Measurements from ENCODE around the gene TSPAN32. TPM values are rescaled to one million over a fixed set of nuclear protein-coding genes. Genes with fewer than 3 reads are reported as not detected.
A peak's percentile ranks its signal among the peaks of the same experiment; 100 is the strongest.
"Not testable (repeated sequence)": the region's sequence is repeated elsewhere in the genome, so short reads cannot be mapped to it uniquely, and the experiment has no call there.

TSPAN32 gene
- total RNA-seq, 1 donor from 2014 or later, result 12.5 TPM

- H3K9me3 ChIP-seq, result no peaks in the 10 kb centered on the region
- TF ChIP-seq CTCF (IDR thresholded peaks at IDR 0.05), result no peak
- H3K36me3 ChIP-seq, result no peaks in the 10 kb centered on the region
- H3K4me3 ChIP-seq, result no peak overlapping the region
- no peaks in the 10 kb centered on the region for H3K27me3 ChIP-seq (ENCODE audit: low read depth)
- intact Hi-C loops (cut with DNase I), result no loop called here
- no peak for ATAC-seq
- no peak overlapping the region for H3K27ac ChIP-seq
- no peak for DNase-seq
- no peaks in the 10 kb centered on the region for H3K4me1 ChIP-seq
Measured at GRCh38 chr11:2330696-2331095, 28.9 kb downstream of the TSPAN32 start.

- DNase-seq, result no peak
- Histone ChIP-seq H3K9me3 (no peaks in the 10 kb centered on the region), H3K27ac (no peak overlapping the region), H3K4me3 (no peak overlapping the region), H3K27me3 (ENCODE audit: low read depth) (no peaks in the 10 kb centered on the region), H3K4me1 (no peaks in the 10 kb centered on the region), H3K36me3 (no peaks in the 10 kb centered on the region)
- no peak for TF ChIP-seq CTCF (IDR thresholded peaks at IDR 0.05)
- intact Hi-C loops (cut with DNase I), result no loop called here
- ATAC-seq, result no peak
Measured at GRCh38 chr11:2331404-2331803, 29.6 kb downstream of the TSPAN32 start.

GRCh38 chr11:2332569-2332968 is 30.8 kb downstream of the TSPAN32 start:
- H3K4me3 ChIP-seq; intact Hi-C loops (cut with DNase I); H3K36me3 ChIP-seq; H3K9me3 ChIP-seq; H3K4me1 ChIP-seq; H3K27ac ChIP-seq; ATAC-seq; H3K27me3 ChIP-seq (ENCODE audit: low read depth); DNase-seq: not testable (repeated sequence)

DNA sequence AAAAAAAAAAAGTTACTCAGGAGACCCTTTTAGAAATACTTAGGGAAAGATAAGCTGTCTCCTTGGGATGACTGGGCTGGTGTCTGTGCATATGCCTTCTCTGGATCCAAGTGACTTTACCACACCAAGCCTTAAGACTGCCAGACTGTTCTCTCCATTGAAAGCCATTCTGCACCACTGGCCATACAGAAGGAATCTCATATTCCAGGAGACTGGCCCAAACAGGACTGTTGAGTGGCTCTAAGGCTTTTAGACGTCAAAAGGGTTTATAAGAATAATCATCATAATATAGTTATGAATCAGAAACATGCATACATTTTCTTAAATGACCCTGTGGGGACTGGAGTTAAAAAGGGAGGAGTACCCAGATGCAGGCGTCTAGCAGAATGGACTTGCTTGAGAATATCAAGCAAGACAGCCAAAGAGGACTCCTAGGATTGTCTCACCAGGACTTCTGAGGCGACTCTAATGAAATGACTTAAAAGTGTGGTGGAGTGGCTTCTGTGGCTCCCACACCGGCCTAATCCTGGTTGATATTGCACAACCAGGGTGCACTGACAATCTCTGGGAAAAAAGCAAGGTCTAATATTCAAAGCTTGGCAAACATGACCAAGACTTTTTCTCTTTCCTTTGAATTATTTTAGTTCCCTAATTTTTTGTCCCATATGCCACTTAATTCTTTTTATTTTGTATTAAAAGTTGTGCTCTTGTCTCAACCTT is 31.8 kb downstream of the TSPAN32 start:
- intact Hi-C loops (cut with DNase I); H3K9me3 ChIP-seq; H3K27ac ChIP-seq; H3K36me3 ChIP-seq; H3K4me3 ChIP-seq; H3K4me1 ChIP-seq; DNase-seq; H3K27me3 ChIP-seq (ENCODE audit: low read depth): not testable (repeated sequence)
- peak in 1 of 2 donors; percentile 58 for ATAC-seq

GRCh38 chr11:2335286-2335685 is 33.5 kb downstream of the TSPAN32 start:
- H3K27ac ChIP-seq; H3K36me3 ChIP-seq; H3K4me3 ChIP-seq; intact Hi-C loops (cut with DNase I); H3K27me3 ChIP-seq (ENCODE audit: low read depth); DNase-seq; H3K4me1 ChIP-seq; H3K9me3 ChIP-seq: not testable (repeated sequence)
- ATAC-seq, result peak; percentile 67 to 87

DNA sequence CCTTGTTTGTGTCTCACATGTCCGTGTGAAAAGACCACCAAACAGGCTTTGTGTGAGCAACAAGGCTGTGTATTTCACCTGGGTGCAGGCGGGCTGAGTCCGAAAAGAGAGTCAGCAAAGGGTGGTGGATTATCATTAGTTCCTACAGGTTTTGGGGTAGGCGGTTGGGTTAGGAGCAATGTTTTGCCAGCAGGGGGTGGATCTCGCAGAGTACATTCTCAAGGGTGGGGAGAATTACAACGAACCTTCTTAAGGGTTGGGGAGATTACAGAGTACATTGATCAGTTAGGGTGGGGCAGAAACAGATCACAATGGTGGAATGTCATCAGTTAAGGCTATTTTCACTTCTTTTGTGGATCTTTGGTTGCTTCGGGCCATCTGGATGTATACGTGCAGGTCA is 36.9 kb downstream of the TSPAN32 start:
- H3K9me3 ChIP-seq; H3K4me3 ChIP-seq; ATAC-seq; DNase-seq; intact Hi-C loops (cut with DNase I); H3K36me3 ChIP-seq; H3K27ac ChIP-seq; H3K27me3 ChIP-seq (ENCODE audit: low read depth); H3K4me1 ChIP-seq: not testable (repeated sequence)

- no peak for DNase-seq
- no peaks in the 10 kb centered on the region for H3K9me3 ChIP-seq
- H3K4me1 ChIP-seq, result no peaks in the 10 kb centered on the region
- no peak overlapping the region for H3K4me3 ChIP-seq
- intact Hi-C loops (cut with DNase I), result no loop called here
- ATAC-seq, result no peak
- TF ChIP-seq CTCF (IDR thresholded peaks at IDR 0.05), result no peak
- no peak overlapping the region for H3K27ac ChIP-seq
- H3K27me3 ChIP-seq (ENCODE audit: low read depth), result no peaks in the 10 kb centered on the region
- no peaks in the 10 kb centered on the region for H3K36me3 ChIP-seq
Measured at GRCh38 chr11:2342557-2342956, 40.7 kb downstream of the TSPAN32 start.
